Thyroid gland (tissue), 4 donors: Measurements from ENCODE around the gene CZIB. TPM values are rescaled to one million over a fixed set of nuclear protein-coding genes. Genes with fewer than 3 reads are reported as not detected.
A peak's percentile ranks its signal among the peaks of the same experiment; 100 is the strongest.

ENCODE experiments used
- DNase-seq, 2 donors: peaks; one replicate each; pipeline ENCODE4 v3.0.0-alpha.2; 2019
- H3K27ac ChIP-seq, 3 donors: fragments of 200-600 bp; sonication (generic); 1 replicate in 2 of 3; 2 replicates in 1 of 3; pipeline ENCODE4 v1.5.1; 2016 to 2019; ENCODE audit warnings: mild to moderate bottlenecking in 1 of 3, moderate library complexity in 1 of 3
- H3K27me3 ChIP-seq: fragments of 200-600 bp; sonication (generic); one replicate; pipeline ENCODE4 v1.5.1; 2019
- H3K36me3 ChIP-seq, 2 donors: fragments of 200-600 bp; sonication (generic); one replicate each; pipeline ENCODE4 v1.5.1; 2016 to 2019
- H3K4me1 ChIP-seq, 2 donors: fragments of 200-600 bp; sonication (generic); one replicate each; pipeline ENCODE4 v1.5.1; 2017 to 2019
- H3K4me3 ChIP-seq, 3 donors: fragments of 200-600 bp; sonication (generic); replicated peaks in 1 of 3; 1 replicate in 2 of 3; 2 replicates in 1 of 3; pipeline ENCODE4 v1.5.1; 2016; ENCODE audit warnings: mild to moderate bottlenecking in 1 of 3
- H3K9me3 ChIP-seq: fragments of 200-600 bp; sonication (generic); one replicate; pipeline ENCODE4 v1.5.1; 2017
- CTCF ChIP-seq, 6 experiments: fragments of 200-600 bp in 3 of 6; fragments of 450-650 bp in 3 of 6; sonication (generic) in 3 of 6; IDR thresholded peaks; one replicate each; pipeline ENCODE4 v1.5.1; 2016 to 2019; ENCODE audit warnings: antibody characterized with exemption in 6 of 6, mild to moderate bottlenecking in 2 of 6, inconsistent platforms in 1 of 6, moderate library complexity in 1 of 6
- POLR2A ChIP-seq, 2 donors: fragments of 450-650 bp; IDR thresholded peaks; one replicate each; pipeline ENCODE4 v1.6.1; 2017; ENCODE audit warnings: antibody characterized with exemption in 2 of 2, mild to moderate bottlenecking in 2 of 2, moderate library complexity in 1 of 2
- WGBS, 2 donors: methylation state at CpG; one replicate each; pipeline ENCODE4 v1.1.5; 2017; 5-methylcytosine and 5-hydroxymethylcytosine counted together
- intact Hi-C: fragments of 100-400 bp; cut with DNase I; formaldehyde crosslinking; loops from one replicate; pipeline ENCODE4 v1.15.1; 2023
- total RNA-seq, 4 donors: library from RNA; depleted of rRNA; stranded (reverse); fragments of >200 nt; gene quantifications; one replicate each; pipeline ENCODE4 v1.2.3, GENCODE V29; 2016

Gene CZIB
- total RNA-seq, 4 donors from 2014 or later = 37.6 to 67.9 (median 56.7) TPM

- intact Hi-C loops = no loop called here
- no peak for DNase-seq
- TF ChIP-seq POLR2A (IDR thresholded peaks at IDR 0.05) = no peak
- no peak for TF ChIP-seq CTCF (IDR thresholded peaks at IDR 0.05)
- peaks cover 2 to 9% of the 10 kb centered on the region in 2 donors for H3K36me3 ChIP-seq
- H3K4me3 ChIP-seq = no peak overlapping the region
- H3K9me3 ChIP-seq = no peaks in the 10 kb centered on the region
- no peaks in the 10 kb centered on the region for H3K27me3 ChIP-seq
- peak overlapping the region in 1 of 3 donors; percentile 73 for H3K27ac ChIP-seq
- 93 to 98% methylated on average over 4 of the region's 4 CpGs for WGBS, 2 donors
- H3K4me1 ChIP-seq = peaks cover 8 to 21% of the 10 kb centered on the region in 2 donors
Observed at GRCh38 chr1:53250325-53250724, 29.9 kb upstream of the CZIB start.

- TF ChIP-seq POLR2A (IDR thresholded peaks at IDR 0.05) (no peak), CTCF (IDR thresholded peaks at IDR 0.05) (no peak)
- H3K36me3 ChIP-seq = peaks cover 0 to 9% of the 10 kb centered on the region in 2 donors
- intact Hi-C loops = no loop called here
- H3K4me3 ChIP-seq = no peak overlapping the region
- DNase-seq = no peak
- H3K9me3 ChIP-seq = no peaks in the 10 kb centered on the region
- H3K27me3 ChIP-seq = no peaks in the 10 kb centered on the region
- peak overlapping the region; percentile 54 to 73 (median 58) for H3K27ac ChIP-seq
- H3K4me1 ChIP-seq = peaks cover 8 to 21% of the 10 kb centered on the region in 2 donors
- WGBS, 2 donors = 63 to 66% methylated on average over 3 of the region's 3 CpGs
Observed at GRCh38 chr1:53249706-53250105, 29.3 kb upstream of the CZIB start.

- Histone ChIP-seq H3K27ac (no peak overlapping the region), H3K27me3 (no peaks in the 10 kb centered on the region), H3K4me3 (no peak overlapping the region), H3K4me1 (peaks cover 8 to 21% of the 10 kb centered on the region in 2 donors), H3K36me3 (peaks cover 0 to 4% of the 10 kb centered on the region in 2 donors), H3K9me3 (no peaks in the 10 kb centered on the region)
- intact Hi-C loops = no loop called here
- DNase-seq = no peak
- WGBS, 2 donors = 80 to 85% methylated on average over 4 of the region's 4 CpGs
- TF ChIP-seq CTCF (IDR thresholded peaks at IDR 0.05) = no peak
- no peak for TF ChIP-seq POLR2A (IDR thresholded peaks at IDR 0.05)
Observed at GRCh38 chr1:53246261-53247134, 26.1 kb upstream of the CZIB start.

GRCh38 chr1:53244141-53244540, 23.7 kb upstream of the CZIB start:
- Histone ChIP-seq H3K27ac (no peak overlapping the region), H3K36me3 (peaks cover 0 to 4% of the 10 kb centered on the region in 2 donors), H3K27me3 (no peaks in the 10 kb centered on the region), H3K9me3 (no peaks in the 10 kb centered on the region), H3K4me3 (no peak overlapping the region), H3K4me1 (peaks cover 3 to 12% of the 10 kb centered on the region in 2 donors)
- intact Hi-C loops = no loop called here
- TF ChIP-seq CTCF (IDR thresholded peaks at IDR 0.05) (no peak), POLR2A (IDR thresholded peaks at IDR 0.05) (no peak)
- 76 to 77% methylated on average over 4 of the region's 4 CpGs for WGBS, 2 donors
- DNase-seq = no peak

GRCh38 chr1:53242381-53242780, 21.9 kb upstream of the CZIB start:
- H3K36me3 ChIP-seq = peaks cover 0 to 4% of the 10 kb centered on the region in 2 donors
- no peaks in the 10 kb centered on the region for H3K27me3 ChIP-seq
- no peak for DNase-seq
- intact Hi-C loops = no loop called here
- WGBS, 2 donors = 75 to 78% methylated on average over 4 of the region's 4 CpGs
- no peak overlapping the region for H3K27ac ChIP-seq
- peaks cover 8 to 9% of the 10 kb centered on the region in 2 donors for H3K4me1 ChIP-seq
- no peaks in the 10 kb centered on the region for H3K9me3 ChIP-seq
- TF ChIP-seq CTCF (IDR thresholded peaks at IDR 0.05) = no peak
- no peak for TF ChIP-seq POLR2A (IDR thresholded peaks at IDR 0.05)
- no peak overlapping the region for H3K4me3 ChIP-seq
